HG02884 (cell line): Measurements from ENCODE around the gene DVL2.

Source experiments
- ATAC-seq: cut with Tn5 transposase; IDR thresholded peaks from one replicate; pipeline ENCODE4 v1.9.1; 2021; ENCODE audit warnings: mild to moderate bottlenecking, moderate library complexity; ENCODE audit not compliant: unreplicated experiment

Gene DVL2

GRCh38 chr17:7238420-7239090, 4.2 kb upstream of the DVL2 start:
- no peak for ATAC-seq

- no peak for ATAC-seq
Measured at GRCh38 chr17:7237761-7238419, 3.6 kb upstream of the DVL2 start.

GRCh38 chr17:7237266-7237760, 3.0 kb upstream of the DVL2 start:
- ATAC-seq: no peak

GRCh38 chr17:7236808-7237207, 2.5 kb upstream of the DVL2 start:
- no peak for ATAC-seq

- no peak for ATAC-seq
Measured at GRCh38 chr17:7235693-7236665, 1.7 kb upstream of the DVL2 start.

GRCh38 chr17:7233701-7234082, 625 bp downstream of the DVL2 start:
- no peak for ATAC-seq

- ATAC-seq: no peak
Measured at GRCh38 chr17:7232114-7232513, 2.2 kb downstream of the DVL2 start.

- no peak for ATAC-seq
Measured at GRCh38 chr17:7229504-7229903, 4.8 kb downstream of the DVL2 start.

GRCh38 chr17:7228920-7229319, 5.4 kb downstream of the DVL2 start:
- ATAC-seq: no peak

- ATAC-seq: no peak
Measured at GRCh38 chr17:7226721-7227710, 7.3 kb downstream of the DVL2 start.

- ATAC-seq: no peak
Measured at GRCh38 chr17:7225711-7226331, 8.5 kb downstream of the DVL2 start.

- no peak for ATAC-seq
Measured at GRCh38 chr17:7224661-7225111, 9.6 kb downstream of the DVL2 start.

- no peak for ATAC-seq
Measured at GRCh38 chr17:7224110-7224509, 10.2 kb downstream of the DVL2 start.

- no peak for ATAC-seq
Measured at GRCh38 chr17:7223375-7223774, 10.9 kb downstream of the DVL2 start.

GRCh38 chr17:7222972-7223292, 11.4 kb downstream of the DVL2 start:
- no peak for ATAC-seq

GRCh38 chr17:7222093-7222971, 12.0 kb downstream of the DVL2 start:
- ATAC-seq: no peak

GRCh38 chr17:7221278-7222092, 12.8 kb downstream of the DVL2 start:
- no peak for ATAC-seq
